ENCODE measurements around the gene BUD23. TPM values are rescaled to one million over a fixed set of nuclear protein-coding genes. Genes with fewer than 3 reads are reported as not detected.
A peak's percentile ranks its signal among the peaks of the same experiment; 100 is the strongest.

Gene BUD23
- total and polyA plus RNA-seq, 2 experiments from 2014 or later = 63.9 to 170 TPM

GRCh38 chr7:73715648-73716317 lies 32.4 kb downstream of the BUD23 start:
- H3K4me3 ChIP-seq = no peak overlapping the region
- TF ChIP-seq, protein P1, sequence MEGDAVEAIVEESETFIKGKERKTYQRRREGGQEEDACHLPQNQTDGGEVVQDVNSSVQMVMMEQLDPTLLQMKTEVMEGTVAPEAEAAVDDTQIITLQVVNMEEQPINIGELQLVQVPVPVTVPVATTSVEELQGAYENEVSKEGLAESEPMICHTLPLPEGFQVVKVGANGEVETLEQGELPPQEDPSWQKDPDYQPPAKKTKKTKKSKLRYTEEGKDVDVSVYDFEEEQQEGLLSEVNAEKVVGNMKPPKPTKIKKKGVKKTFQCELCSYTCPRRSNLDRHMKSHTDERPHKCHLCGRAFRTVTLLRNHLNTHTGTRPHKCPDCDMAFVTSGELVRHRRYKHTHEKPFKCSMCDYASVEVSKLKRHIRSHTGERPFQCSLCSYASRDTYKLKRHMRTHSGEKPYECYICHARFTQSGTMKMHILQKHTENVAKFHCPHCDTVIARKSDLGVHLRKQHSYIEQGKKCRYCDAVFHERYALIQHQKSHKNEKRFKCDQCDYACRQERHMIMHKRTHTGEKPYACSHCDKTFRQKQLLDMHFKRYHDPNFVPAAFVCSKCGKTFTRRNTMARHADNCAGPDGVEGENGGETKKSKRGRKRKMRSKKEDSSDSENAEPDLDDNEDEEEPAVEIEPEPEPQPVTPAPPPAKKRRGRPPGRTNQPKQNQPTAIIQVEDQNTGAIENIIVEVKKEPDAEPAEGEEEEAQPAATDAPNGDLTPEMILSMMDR (IDR thresholded peaks at IDR 0.05; ENCODE audit: low read depth, low read length) = no peak

GRCh38 chr7:73716318-73716890 lies 33.0 kb downstream of the BUD23 start:
- no peak overlapping the region for H3K4me3 ChIP-seq
- H3K4me1 ChIP-seq (ENCODE audit: low read depth) = no peaks in the 10 kb centered on the region
- H3K27ac ChIP-seq = no peak overlapping the region

More at GRCh38 chr7:73715648-73716317, 32.4 kb downstream of the BUD23 start:
- Histone ChIP-seq H3K4me1 (ENCODE audit: low read depth) (no peaks in the 10 kb centered on the region), H3K9me3 (ENCODE audit: low read depth) (no peaks in the 10 kb centered on the region), H3K27me3 (peaks cover 7% of the 10 kb centered on the region), H3K36me3 (no peaks in the 10 kb centered on the region), H3K27ac (peak overlapping the region; percentile 13)
- DNase-seq (ENCODE audit: low read depth in 1 of 2, low spot score in 1 of 2) = peak; percentile 22 to 83

DNA sequence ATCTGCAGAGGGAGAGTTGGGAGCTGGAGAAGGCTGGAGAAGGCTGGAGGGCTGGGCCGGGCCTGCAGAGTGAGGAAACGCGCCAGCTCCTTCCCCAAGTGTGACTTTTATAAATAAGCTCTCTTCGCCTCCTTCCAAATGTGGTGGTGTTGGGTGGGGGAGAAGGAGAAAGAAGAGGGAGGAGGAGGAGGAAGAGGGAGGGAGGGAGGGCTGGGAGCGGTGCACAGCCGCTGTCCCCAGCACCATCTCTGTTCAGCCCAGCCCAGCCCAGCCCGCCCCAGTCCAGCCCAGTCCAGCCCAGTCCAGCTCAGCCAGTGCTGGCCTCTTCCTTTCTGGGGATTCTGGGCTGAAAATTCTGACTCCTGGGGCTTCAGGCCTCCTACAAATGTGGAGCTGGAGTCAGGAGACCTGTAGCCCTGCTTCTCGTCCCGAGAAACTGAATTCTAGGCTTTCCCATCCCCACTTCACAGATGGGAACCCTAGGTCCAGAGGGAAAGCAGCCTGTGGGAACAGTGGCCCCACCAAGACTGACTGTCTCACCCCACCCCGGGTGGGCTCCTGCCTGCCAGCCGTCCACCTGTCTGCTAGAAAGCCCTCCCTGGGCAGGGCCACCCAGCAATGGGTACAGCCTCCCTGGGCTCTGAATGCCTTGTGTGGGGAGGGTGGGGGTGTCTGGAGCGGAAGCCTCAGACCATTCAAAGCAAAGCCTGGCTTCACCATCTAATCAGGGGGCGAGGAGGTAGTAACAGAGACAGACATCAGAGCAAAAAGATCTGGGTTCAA lies 33.8 kb downstream of the BUD23 start:
- TF ChIP-seq, protein P1 (IDR thresholded peaks at IDR 0.05; ENCODE audit: low read depth, low read length) = no peak
- no peak overlapping the region for H3K4me3 ChIP-seq
- no peak overlapping the region for H3K27ac ChIP-seq
- H3K9me3 ChIP-seq (ENCODE audit: low read depth) = no peaks in the 10 kb centered on the region
- peak in 1 of 2 donors; percentile 23 for DNase-seq (ENCODE audit: low read depth in 1 of 2, low spot score in 1 of 2)
- peaks cover 7% of the 10 kb centered on the region for H3K27me3 ChIP-seq
- H3K36me3 ChIP-seq = no peaks in the 10 kb centered on the region
- H3K4me1 ChIP-seq (ENCODE audit: low read depth) = no peaks in the 10 kb centered on the region

More at GRCh38 chr7:73716318-73716890, 33.0 kb downstream of the BUD23 start:
- Histone ChIP-seq H3K36me3 (no peaks in the 10 kb centered on the region), H3K27me3 (peaks cover 7% of the 10 kb centered on the region), H3K9me3 (ENCODE audit: low read depth) (no peaks in the 10 kb centered on the region)
- TF ChIP-seq, protein P1 (IDR thresholded peaks at IDR 0.05; ENCODE audit: low read depth, low read length) = no peak
- no peak for DNase-seq (ENCODE audit: low read depth in 1 of 2, low spot score in 1 of 2)

GRCh38 chr7:73717991-73718405 lies 34.6 kb downstream of the BUD23 start:
- no peaks in the 10 kb centered on the region for H3K4me1 ChIP-seq (ENCODE audit: low read depth)
- peaks cover 7% of the 10 kb centered on the region for H3K27me3 ChIP-seq
- TF ChIP-seq, protein P1 (IDR thresholded peaks at IDR 0.05; ENCODE audit: low read depth, low read length) = no peak
- H3K9me3 ChIP-seq (ENCODE audit: low read depth) = no peaks in the 10 kb centered on the region
- no peaks in the 10 kb centered on the region for H3K36me3 ChIP-seq
- peak in 1 of 2 donors; percentile 72 for DNase-seq (ENCODE audit: low read depth in 1 of 2, low spot score in 1 of 2)
- H3K4me3 ChIP-seq = no peak overlapping the region
- H3K27ac ChIP-seq = no peak overlapping the region

- peak overlapping the region; percentile 99 for H3K4me3 ChIP-seq
- H3K4me1 ChIP-seq (ENCODE audit: low read depth) = no peaks in the 10 kb centered on the region
- no peaks in the 10 kb centered on the region for H3K36me3 ChIP-seq
- TF ChIP-seq, protein P1 (IDR thresholded peaks at IDR 0.05; ENCODE audit: low read depth, low read length) = no peak
- peaks cover 7% of the 10 kb centered on the region for H3K27me3 ChIP-seq
- no peaks in the 10 kb centered on the region for H3K9me3 ChIP-seq (ENCODE audit: low read depth)
- no peak overlapping the region for H3K27ac ChIP-seq
- no peak for DNase-seq (ENCODE audit: low read depth in 1 of 2, low spot score in 1 of 2)
These were observed 35.1 kb downstream of the BUD23 start for GRCh38 chr7:73718438-73718881.

All from cardiac muscle cell (in vitro differentiated cells and primary cell).